NCI-H2196 treated with DMSO at 0.1 percent for 48 hours (cell line): ENCODE data around the gene GRID2.

Experiments
- DNase-seq: peaks from one replicate; lab custom pipeline; 2025; ENCODE audit not compliant: unreplicated experiment; lab: John Stamatoyannopoulos, UW

GRID2 gene

DNA sequence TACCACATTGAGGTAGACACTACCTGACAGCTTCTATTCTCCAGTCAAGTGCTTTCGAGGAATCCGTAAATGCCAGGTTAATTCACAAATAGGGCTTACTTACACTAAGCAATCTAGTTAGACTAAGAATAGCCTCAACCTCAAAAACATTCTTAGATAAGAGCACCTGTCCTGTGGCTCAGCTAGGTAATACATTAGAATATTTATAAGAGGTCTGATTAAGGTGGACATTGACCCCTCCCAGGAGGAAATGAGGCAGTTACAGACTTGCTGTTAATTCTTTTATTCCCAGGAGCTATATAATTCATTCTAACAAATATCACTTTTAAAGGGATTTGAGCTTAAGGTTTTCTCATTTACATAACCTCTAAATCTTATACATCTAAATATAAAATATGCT, 758.1 kb downstream of the GRID2 start:
- DNase-seq: no peak

DNA sequence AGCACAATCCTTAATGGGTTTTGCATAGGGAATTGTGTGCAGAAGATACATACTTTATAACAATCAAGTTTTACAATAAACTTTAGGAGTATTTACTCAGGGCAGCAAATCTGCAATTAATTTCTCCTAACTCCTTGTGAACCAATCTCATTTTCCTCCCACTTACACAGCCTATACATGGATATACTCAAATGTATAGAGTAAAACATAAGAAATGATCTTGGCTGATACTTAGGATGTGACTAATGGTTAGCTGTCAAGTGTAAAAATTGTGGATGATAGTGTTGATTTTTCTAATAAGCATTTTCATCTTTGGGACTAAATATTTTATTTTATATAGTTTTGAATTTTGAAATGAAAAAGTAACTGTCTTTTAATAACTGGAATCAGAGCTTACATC, 759.6 kb downstream of the GRID2 start:
- DNase-seq: no peak

GRCh38 chr4:93065790-93066189, 762.0 kb downstream of the GRID2 start:
- DNase-seq: no peak

DNA sequence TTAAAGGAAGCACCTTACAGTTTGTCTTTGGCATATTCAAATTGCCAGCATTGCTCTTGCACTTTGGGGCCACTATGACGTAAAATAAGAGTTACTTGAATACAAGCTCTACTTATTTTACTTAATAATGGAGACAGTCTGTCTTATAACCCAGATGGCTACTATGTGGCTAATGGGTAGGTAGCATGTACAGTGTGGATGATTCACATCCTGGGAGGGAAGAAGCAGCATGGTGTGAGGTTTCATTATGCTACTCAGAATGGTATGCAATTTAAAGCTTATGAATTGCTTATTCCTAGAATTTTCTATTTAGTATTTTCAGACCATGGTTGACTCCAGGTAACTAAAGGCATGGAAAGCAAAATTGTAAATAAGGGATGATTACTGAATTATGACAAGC, 763.0 kb downstream of the GRID2 start:
- no peak for DNase-seq

- no peak for DNase-seq
These were observed 768.5 kb downstream of the GRID2 start for GRCh38 chr4:93072292-93072691.

DNA sequence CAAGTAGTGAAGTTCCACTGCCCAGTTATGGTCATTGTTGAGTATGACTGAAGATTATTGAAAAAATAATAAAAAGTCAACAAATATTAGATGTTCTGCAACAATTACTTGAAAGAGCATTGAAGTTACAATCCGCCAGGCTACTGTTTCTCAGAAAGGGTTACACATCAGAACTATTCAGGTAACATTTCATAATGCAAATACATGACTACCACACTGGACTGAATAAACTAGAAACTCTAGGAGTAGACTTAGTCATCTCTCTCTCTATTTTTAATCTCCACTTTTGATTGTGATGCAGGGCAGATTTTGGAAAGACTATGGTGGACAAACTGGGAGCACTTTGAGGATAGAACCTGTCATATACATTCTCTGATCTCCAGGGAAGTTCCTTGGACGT, 776.5 kb downstream of the GRID2 start:
- DNase-seq: no peak

- DNase-seq: no peak
These were observed 781.0 kb downstream of the GRID2 start for GRCh38 chr4:93084599-93085305.

DNA sequence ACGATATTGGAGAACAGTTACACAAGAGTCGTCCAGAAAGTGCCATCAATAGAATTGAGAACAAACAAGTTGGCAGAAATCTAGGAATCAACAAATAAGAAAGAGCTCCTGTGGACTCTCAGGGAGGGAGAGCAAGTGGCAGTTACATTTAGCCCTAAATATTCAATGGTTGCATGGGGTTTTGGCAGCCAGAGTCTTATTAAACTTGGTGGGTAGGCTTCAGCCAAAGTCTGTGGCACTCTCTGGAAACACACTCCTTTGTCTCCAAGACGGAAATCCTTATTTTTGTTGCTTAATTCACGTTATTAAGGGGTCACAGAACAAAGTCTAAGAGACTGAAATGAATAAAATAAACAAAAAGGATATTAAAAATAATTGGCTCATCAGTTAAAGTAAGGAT, 782.6 kb downstream of the GRID2 start:
- no peak for DNase-seq

GRCh38 chr4:93092765-93093164, 789.0 kb downstream of the GRID2 start:
- no peak for DNase-seq

DNA sequence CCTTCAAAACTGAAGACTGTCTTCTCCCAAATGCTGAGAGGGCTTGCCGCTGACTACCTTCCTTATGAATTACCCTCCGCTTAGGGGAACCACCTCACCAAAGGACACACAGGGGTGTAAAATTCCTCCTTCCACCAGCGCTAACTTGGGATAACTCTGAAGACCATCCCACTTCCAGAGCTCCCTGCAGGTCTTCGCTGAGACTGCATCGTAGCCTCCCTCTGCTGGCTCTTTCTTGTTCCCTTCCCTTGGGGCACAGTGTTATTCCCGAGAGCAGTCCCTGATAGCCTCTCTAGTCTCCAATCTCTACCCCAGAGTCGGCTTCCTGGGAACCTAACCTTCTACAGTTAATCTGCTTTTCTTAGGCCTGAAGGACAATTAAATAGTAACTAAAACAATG, 799.3 kb downstream of the GRID2 start:
- no peak for DNase-seq

GRCh38 chr4:93116624-93117023, 812.9 kb downstream of the GRID2 start:
- no peak for DNase-seq

GRCh38 chr4:93127489-93127888, 823.7 kb downstream of the GRID2 start:
- no peak for DNase-seq

DNA sequence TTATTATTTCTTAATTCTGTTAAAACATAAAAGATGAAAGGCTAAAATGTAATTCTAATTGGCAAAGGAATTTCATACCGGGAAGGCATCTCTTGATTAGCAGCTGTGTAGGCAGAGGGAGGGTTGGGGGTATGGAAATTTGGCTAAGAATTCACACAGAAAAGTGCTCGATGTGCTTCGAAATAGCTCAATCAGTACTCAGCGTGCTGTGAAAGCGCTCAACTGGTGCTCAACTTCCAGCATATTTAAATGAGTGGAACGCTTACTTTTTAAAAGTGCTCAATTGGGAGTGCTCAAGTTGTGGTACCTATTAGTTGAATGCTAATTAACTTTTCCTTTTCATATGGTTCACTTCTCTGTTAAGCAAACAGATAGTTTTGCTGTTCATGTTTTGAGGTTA, 828.9 kb downstream of the GRID2 start:
- DNase-seq: no peak

DNA sequence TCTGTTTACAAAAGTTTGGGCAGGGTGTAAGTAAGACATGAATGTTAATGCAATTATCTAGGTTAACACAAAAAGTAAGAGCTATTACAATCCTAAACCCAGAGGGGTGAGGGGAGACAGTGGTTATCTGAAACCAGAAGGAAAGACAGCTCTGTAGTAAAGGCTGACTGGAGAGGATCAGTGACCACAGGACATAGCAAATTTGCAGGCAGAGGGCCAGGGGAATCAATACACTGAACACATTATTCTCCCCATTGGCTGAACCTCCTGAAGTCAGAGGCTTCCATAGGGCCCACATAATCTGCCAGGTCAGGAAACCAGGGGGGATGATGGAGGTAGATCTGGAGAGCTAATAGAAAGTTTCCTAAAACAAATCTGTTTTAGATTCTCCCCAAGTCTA, 835.4 kb downstream of the GRID2 start:
- DNase-seq: no peak

GRCh38 chr4:93143902-93144301, 840.1 kb downstream of the GRID2 start:
- no peak for DNase-seq

DNA sequence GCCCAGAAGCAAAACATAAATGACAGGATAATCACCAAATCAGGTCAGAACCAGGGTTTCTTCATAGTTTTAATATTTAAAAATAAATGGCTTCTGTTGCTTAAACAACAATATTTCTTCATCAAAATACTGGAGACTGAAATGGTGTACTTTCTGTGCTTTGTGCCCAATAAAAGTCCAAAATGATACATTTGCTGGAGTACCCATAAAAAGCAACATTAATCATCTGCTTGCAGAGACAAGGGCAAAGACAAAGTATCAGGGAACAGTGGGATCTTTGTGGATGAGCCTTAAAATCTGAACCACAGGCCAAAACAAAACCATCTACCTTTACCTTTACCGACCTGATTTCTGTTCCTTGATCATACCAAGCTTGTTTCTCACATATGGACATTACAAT, 840.9 kb downstream of the GRID2 start:
- DNase-seq: no peak

DNA sequence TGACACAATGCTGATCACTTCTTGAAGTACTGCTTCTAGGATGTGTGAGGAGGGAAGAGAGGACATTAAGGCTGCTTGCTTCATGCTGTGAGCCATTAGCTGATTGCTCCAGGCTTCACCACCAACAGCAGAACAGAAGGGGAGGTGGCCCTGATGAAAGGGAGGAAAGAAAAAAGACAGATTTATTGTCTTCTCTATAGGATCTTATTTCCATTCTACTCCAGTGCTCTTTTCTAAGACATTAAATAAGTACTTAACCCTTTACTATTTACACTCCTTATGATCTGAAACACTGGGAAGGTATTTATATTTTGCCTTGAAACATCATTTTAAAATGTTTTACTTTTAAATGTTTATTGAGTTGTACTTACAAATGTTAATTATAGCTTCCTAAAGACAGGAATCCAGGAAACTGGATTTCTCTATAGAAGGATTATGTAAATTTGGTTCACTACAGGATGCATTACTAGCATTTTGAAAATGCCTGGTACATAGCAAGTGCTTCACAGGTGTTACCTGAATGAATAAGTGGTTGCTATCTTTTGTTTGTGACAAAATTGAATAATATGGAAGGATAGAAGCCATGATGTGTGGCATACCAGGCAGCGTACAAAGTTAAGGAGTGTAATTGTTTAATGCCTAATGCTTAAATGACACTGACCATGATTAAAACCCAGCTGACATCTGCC, 843.9 kb downstream of the GRID2 start:
- DNase-seq: no peak

DNA sequence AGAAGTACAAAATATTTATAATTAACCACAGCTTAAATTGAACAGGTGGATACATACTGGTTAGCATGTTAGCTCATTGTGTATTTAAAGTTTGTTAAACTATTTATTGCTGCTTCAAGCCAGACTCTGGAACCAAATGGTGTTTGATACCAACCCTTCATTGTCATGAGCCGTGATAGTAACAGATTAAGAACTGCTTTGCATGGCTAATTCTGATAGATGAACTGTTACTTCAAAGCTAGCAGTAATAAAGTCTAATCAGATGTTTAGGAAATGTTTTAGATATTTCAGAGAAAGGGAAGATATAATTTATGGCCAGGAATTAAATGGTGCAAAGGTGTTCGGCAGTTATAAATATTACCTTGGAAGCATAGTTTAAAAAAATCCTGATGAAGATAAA, 848.7 kb downstream of the GRID2 start:
- no peak for DNase-seq

GRCh38 chr4:93157986-93158385, 854.2 kb downstream of the GRID2 start:
- DNase-seq: no peak

- DNase-seq: no peak
These were observed 864.3 kb downstream of the GRID2 start for GRCh38 chr4:93168053-93168452.

DNA sequence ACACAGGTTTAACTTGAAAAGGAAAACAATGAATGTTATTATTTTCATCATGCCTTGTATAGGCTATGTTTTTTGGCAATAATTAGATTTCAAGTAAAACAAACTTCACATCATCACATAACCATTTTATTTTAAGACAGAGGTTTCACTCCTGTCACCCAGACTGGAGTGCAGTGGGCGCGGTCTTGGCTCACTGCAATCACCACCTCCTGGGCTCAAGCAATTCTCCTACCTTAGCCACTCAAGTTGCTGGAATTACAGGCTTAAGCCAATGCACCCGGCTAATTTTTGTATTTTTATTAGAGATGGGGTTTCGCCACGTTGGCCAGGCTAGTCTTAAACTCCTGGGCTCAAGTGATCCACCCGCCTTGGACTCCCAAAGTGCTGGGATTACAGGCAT, 866.2 kb downstream of the GRID2 start:
- no peak for DNase-seq

- no peak for DNase-seq
These were observed 870.8 kb downstream of the GRID2 start for GRCh38 chr4:93174598-93174997.

DNA sequence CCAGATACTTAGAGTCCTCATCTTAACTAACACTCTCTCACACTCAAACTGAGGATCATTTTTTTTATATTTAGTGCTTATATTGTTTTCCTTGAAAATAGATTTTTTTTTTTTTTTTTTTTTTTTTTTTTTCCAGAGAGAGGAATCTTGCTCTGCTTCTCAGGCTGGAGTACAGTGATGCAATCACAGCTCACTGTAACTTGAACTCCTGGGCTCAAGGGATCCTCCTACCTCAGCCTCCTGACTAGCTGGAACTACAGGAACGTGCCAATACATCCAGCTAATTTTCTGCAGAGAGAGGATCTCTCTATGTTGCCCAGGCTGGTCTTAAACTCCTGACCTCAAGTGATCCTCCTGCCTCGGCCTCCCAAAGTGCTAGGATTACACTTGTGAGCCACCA, 874.5 kb downstream of the GRID2 start:
- DNase-seq: no peak
